NOMO-1 treated with dmso at 0.1 percent for 144 hours (cell line): ENCODE results near the gene RIMKLA.

Experiments
- DNase-seq: peaks from one replicate; lab custom pipeline; 2025; ENCODE audit not compliant: unreplicated experiment; lab: John Stamatoyannopoulos, UW

The RIMKLA gene

GRCh38 chr1:42427240-42427639 is 46.6 kb downstream of the RIMKLA start:
- DNase-seq = no peak

DNA sequence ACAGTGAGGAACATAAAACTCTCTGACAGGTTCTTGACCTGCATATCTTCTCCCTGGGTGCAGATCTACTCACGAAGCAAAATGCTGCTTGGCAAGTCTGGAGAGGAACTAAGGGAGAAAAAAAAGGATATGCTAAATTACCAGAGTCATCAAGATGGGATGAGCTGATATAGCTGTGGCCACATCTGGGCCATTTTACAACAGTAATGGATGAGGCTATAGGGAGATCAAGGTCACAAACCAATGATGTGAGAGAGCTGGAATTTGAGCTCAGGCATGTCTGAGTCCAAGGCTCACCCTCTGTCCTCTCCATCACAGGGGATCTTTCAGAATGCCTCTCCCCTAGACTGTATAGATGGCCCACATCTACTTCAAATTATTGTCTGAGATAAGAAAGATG is 49.0 kb downstream of the RIMKLA start:
- DNase-seq = no peak

GRCh38 chr1:42430286-42431135 is 49.9 kb downstream of the RIMKLA start:
- no peak for DNase-seq

DNA sequence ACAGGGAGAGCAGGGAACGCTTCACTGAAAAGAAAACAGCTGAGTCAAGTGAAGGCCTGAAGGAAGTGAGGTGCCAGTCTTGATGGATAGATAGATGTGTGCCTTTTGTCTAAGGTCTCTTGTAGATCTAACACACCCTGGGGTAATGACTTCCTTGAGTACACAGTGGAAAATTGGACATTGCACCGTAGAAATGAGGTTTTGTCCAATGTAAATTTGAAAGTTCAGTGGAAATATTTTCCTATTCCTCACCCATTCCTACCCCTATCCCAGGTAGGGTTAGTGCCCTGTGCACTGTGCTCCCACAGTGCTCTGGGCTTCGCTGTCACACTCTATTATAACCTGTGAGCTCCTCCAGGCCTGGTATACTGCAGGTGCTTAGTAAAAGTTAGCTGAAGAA is 50.9 kb downstream of the RIMKLA start:
- DNase-seq = no peak

GRCh38 chr1:42432714-42433113 is 52.1 kb downstream of the RIMKLA start:
- DNase-seq = no peak

DNA sequence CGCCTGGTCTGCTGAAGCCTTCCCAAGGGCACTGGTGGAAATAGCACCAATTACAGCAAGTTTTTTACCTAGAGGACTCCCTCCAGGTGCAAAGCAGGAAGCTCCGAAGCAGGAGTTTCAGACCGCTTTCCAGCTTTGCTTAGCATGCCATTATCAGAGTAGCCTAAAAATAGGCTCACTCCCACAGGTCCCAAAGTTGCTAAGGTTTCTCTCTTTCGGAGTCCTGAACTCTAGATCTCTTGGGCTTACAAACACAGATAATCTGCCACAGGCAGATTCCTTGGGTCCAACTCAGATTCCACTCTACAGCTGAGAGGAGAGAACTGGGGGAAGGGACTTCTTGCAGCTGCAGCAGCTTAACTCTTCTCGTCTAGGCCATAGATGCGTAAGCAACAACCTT is 52.8 kb downstream of the RIMKLA start:
- no peak for DNase-seq

- DNase-seq = no peak
Measured at GRCh38 chr1:42434340-42434739, 53.7 kb downstream of the RIMKLA start.

- DNase-seq = no peak
Measured at GRCh38 chr1:42439940-42440339, 59.3 kb downstream of the RIMKLA start.

GRCh38 chr1:42442662-42443061 is 62.1 kb downstream of the RIMKLA start:
- peak; percentile 1 for DNase-seq

DNA sequence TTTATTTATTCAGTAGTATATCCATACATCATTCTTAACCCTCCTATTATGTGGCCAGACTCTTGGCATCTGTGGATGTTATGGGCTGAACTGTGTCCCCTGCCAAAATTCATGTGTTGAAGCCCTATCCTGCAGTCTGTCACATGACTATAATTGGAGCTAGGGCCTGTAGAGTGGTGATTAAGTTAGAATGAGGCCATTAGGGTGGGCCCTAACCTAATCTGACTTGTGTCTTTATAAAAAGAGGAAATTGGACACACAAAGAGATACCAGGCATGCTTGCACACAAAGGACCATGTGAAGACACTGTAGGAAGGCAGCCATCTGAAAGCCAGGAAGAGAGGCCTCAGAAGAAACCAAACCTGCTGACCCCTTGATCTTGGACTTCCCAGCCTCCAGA is 68.7 kb downstream of the RIMKLA start:
- DNase-seq = no peak

GRCh38 chr1:42450061-42450460 is 69.5 kb downstream of the RIMKLA start:
- DNase-seq = no peak

DNA sequence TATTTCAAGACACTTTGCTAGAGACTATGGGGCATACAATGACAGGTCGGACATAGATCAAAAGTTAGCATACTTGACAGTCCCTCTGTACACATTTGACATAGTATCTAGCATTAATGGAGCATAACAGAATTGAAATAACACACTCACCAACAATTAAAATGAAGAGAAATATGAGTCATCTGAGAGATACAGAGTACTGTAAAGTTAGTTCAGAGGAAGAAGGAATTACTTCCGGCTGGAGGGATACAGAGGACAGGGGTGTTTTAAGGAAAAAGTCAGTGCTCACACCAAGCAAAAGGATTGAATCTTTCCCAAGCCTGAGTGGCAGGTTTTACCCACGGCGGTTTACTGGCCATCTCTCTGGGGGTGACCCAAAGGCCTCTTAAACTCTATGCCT is 72.8 kb downstream of the RIMKLA start:
- DNase-seq = no peak

DNA sequence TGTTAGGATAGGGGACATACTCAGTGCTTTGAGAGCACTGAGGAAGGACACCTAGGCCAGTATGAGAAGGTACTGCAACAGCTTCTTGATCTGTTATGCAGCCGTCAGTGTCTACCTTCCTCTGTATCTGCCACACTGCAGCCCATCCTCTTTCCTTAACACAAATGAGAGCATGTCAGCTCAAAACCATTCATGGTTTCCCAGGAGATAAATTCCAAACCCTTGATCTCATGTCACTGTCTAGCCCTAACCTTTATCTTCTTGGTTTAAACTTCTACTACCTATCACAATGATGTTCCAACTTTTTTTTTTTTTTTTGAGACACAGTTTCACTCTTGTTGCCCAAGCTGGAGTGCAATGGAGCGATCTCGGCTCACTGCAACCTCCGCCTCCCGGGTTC is 73.8 kb downstream of the RIMKLA start:
- DNase-seq = no peak

- peak; percentile 85 for DNase-seq
Measured at GRCh38 chr1:42456010-42456753, 75.6 kb downstream of the RIMKLA start, which contains the start of the genes PPCS and ZMYND12. Gene PPCS, plus strand, starts transcription at chr1:42456543. Its CDS starts 23 bp downstream, at chr1:42456566. Gene ZMYND12, minus strand, starts transcription at chr1:42456022. Its CDS starts 25 bp downstream, at chr1:42455997.

DNA sequence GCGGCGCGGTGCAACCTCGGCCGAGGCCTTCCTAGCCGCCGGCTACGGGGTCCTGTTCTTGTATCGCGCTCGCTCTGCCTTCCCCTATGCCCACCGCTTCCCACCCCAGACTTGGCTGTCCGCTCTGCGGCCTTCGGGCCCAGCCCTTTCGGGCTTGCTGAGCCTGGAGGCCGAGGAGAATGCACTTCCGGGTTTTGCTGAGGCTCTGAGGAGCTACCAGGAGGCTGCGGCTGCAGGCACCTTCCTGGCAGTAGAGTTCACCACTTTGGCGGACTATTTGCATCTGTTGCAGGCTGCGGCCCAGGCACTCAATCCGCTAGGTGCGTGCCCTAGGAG is 76.1 kb downstream of the RIMKLA start:
- peak; percentile 73 for DNase-seq

GRCh38 chr1:42461196-42461595 is 80.6 kb downstream of the RIMKLA start:
- DNase-seq = no peak

DNA sequence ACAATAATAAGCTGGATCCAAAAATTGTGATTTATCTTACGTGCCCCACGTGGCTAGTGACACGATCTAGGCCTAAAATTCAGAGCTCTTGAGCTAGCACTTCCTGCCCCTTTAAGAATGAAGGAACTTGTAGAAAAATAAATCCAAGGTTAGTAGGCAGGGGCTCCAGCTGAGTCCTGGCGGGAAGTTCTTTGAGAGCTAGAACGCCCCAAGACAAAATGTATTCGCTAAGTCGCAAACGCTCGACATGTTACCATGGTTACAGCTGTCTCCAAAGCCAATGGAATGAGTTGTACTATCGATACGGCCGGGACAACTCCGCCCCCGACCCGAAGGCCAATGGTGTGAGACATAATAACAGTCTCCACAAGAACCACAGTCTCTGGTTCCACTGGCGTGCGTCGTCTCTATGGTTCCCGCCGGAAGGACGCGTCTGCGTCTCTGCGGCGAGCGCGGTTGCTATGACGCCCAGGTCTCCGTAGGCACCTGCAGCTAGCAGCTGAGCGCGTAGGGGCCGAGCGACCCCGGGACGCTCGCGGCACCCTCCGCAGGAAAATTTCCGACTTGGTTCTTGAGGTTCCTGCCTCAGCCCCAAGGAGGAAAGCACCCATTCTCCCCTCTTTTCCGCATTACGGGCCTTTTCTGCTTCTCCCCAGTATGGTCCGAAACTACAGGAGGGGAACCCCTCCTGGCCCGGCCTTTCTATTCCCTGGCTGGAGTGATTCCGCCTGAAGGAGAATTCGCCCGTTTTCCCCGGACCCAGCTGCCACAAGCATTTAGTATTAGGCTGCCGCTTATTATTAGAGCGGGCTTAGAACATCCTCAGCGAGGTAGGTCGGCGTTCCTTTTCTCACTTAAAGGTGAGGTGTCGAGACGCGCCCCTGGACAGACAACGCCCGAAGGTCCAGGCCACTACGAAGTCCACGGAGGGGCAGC is 82.5 kb downstream of the RIMKLA start, which contains the start of gene CCDC30:
Gene CCDC30, plus strand, starts transcription at position 459 of the 936 bp plus-strand sequence. CDS start 17,266 bp downstream, outside the sequence.
- peak; percentile 80 for DNase-seq

- no peak for DNase-seq
Measured at GRCh38 chr1:42463921-42464320, 83.3 kb downstream of the RIMKLA start.

DNA sequence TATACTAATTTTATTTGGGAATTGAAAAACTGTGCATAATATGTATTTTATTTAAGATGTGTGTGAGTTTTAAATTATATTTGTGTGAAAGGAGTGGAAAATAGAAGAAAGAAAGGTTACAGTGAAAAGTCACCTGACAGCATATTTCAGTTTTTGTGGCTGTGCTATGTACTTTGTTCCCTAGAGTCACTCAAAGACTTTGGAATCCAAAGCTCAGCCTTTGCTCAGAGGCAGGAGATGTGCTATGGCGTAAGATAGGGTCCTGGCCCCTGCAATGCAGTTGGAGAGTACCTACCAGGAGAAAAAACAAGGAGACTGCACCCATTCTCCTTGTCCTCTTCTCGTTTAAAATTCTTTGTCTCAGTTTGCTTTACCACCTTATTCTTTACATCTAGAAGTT is 85.4 kb downstream of the RIMKLA start:
- DNase-seq = no peak

GRCh38 chr1:42469727-42470126 is 89.1 kb downstream of the RIMKLA start:
- no peak for DNase-seq
